GM19324 (cell line): Measurements from ENCODE around the gene DMBX1.

ENCODE experiments used
- ATAC-seq: cut with Tn5 transposase; IDR thresholded peaks from one replicate; pipeline ENCODE4 v1.9.1; 2021; ENCODE audit warnings: mild to moderate bottlenecking, moderate library complexity; ENCODE audit not compliant: unreplicated experiment, low FRiP score

Gene DMBX1

GRCh38 chr1:46489638-46490405 is at the start of gene DMBX1:
TSS of gene DMBX1 (plus strand) at chr1:46489836. CDS start at chr1:46507011, 17,175 bp downstream.
- ATAC-seq: no peak

GRCh38 chr1:46440478-46440877 is 49.2 kb upstream of the DMBX1 start:
- no peak for ATAC-seq

- no peak for ATAC-seq
Measured at GRCh38 chr1:46442317-46443161, 47.1 kb upstream of the DMBX1 start.

- no peak for ATAC-seq
Measured at GRCh38 chr1:46444466-46444865, 45.2 kb upstream of the DMBX1 start.

DNA sequence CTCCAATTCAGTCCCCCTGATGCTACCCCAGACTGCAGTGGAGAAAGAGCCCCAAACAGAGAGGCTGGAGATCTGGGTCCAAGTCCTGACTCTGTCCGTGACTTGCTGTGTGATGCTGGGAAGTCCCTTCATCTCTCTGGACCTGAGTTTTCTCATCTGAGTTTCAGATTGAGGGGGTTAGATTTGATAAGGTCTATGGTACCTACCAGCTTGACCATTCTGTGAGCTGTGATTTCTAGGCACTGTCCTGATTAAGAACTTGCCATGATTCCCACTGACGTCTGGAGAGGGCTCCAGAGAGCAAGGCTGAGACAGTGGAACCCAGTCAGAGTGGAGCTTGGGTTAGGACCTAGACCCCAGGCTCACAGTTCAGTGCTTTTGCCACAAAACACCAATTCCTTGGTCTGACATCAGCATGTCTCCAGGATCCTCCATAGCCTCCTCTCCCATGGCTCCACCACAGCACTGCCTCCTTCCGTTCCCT is 43.8 kb upstream of the DMBX1 start:
- ATAC-seq: no peak

- ATAC-seq: no peak
Measured at GRCh38 chr1:46446646-46447498, 42.8 kb upstream of the DMBX1 start.

DNA sequence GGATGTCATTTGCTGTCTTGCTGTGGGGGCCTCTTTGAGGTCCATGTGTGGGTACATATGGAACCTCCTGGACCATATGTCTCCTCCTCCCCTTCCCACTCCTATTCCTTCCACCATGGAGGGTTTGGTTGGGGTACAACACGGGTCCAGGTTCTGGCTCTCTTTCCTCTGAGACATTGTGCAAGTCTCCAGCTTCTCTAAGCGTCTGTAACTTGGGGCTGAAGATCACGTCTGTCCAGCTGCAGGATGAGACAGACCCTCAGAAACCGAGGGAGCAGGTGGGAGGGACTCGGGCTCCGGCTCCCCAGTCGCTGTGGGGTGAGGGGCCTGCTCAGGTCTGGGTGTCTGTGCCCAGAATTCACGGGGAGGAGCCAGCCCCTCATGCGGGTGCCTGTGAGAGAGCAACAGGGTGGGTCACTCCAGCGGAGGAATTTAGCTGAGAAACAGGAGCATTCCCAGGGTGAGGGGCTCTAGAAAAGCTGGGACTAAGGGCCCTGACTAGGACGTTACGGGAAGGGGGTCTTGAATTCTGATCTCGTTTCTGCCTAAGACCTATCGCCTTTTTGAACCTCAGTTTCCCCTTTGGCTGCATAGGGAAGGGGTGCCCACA is 42.0 kb upstream of the DMBX1 start:
- ATAC-seq: no peak

DNA sequence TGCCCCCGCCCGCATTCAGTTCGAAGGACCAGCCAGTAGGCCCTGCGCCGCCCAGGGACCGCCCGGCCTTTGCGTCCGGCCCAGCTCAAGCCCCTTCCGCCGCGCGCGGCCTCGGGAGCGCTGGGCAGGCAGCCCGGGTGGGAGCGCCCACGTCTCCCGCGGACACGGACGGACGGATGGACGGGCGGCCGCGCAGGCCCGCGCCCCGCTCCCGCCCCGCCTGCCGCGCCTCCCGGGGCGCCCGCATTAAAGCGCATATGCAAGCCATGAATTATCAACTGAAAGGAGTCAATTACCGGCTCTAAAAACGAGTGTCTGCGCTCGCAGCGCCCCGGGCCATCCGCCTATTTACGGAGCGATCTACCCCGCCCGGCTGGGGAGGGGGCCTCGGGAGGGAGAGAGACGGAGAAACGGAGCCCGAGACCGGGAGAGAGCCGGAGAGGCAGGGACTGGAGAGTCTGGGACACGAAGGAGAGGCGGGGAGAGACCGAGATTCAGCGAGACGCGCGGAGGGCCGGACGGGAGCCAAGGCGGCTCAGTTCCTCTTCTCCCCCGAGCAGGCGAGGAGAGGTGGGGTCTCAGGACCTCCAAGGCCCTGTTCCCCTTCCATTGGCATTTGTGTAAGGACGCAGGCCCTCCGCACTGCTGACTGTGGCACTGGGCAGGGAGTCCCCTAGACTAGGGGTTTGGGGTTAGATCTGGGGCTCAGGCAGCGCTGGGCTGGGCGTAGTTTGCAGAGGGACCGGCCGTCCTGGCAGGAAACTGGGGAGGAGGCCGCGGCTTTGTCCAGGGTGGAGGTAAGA is 41.3 kb upstream of the DMBX1 start:
- ATAC-seq: no peak

GRCh38 chr1:46449223-46450159 is 40.1 kb upstream of the DMBX1 start:
- ATAC-seq: no peak

DNA sequence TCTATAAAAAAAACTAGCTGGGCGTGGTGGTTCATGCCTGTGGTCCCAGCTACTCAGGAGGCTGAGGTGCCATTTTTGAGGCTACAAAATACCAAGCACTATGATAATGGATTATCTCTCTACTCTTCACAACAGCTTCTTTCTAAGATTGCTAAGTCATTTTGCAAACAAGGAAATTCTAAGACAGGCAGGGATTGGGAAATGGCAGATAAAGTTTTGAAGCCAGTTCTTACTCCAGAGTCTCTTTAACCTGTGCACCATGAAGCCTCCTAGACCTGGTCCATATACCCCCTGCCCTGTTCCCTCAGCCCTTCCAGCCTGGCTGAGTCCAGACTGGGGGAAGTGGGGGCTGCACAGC is 39.5 kb upstream of the DMBX1 start:
- no peak for ATAC-seq

DNA sequence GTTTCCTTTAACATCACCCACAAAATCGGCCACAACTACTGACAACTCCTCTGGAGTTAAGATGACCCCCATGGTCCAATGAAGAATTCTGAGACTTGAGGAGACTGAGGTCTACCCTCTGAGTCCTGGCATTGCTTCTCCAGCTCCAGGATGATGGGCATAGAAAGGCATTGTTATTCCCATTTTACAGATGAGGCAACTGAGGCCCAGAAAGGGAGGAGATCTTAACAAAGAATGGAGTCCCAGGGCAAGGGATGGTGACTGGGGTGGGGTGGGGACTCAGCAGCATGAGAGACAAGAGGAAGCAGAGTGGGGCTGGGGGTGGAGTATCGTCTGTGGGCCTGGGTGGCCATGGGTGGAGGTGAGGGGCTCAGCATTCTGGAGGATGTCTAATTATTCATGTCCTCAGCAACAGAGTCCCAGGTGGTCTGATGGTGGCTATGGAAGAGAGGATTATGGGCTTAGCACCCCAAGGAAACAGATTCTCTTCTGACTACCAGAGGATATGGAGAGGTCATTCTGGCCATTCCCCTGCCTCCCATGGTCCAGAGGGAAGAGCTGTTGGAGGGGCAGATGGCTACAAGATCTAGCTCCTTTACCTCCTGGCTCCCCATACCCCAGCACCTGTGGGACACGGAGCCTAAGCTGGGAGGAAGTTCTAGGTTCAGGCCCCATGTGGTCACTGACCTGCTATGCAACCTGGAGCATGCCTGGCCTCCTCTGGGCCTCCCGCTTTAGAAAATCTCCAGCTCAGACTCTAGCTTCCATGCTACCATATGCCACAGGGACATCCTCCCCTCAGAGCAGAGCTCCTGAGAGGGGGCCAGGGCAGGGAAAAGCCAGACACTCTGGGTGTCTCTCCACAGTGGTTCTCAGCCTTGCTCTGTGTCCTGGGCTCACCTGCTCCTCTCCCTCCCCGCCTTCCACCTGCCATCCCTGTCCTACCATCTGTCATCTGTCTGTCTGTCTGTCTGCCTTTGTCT is 37.4 kb upstream of the DMBX1 start:
- no peak for ATAC-seq

DNA sequence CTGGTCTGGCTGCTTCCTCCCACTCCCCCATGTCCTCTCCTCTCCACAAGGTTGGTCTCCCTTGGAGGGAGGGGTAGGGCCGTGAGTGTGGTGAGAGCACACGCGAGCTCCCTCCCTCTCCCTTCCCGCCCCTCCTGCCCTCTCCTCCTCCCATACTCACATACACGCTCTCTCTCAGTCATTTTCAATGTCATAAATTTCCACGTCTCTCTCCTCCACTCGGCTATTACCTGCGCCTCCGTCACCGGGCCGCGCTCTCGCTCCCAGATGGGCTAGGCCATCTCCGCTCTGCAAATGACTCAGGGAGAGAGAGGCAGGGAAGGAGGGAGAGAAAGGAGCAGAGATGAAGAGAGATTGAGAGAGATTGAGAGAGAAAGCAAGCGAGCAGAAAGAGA is 36.7 kb upstream of the DMBX1 start:
- ATAC-seq: no peak

DNA sequence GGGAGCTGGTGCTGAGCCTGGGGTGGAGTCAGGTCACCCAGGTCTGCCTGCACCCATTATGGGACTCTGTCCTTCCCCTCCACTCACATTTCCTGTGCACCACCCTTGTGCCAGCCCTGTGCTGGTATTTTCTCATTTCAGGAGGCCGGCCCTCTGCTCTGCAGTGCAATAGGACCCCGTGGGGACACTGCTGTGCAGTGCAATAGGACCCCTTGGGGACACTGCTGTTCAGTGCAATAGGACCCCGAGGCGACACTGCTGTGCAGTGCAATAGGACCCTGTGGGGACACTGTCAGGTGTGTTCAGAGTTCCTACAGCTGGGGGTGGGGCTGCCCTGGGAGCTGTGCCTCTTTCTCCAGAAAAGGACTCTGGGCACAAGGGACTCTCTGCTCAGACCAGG is 36.2 kb upstream of the DMBX1 start:
- no peak for ATAC-seq

DNA sequence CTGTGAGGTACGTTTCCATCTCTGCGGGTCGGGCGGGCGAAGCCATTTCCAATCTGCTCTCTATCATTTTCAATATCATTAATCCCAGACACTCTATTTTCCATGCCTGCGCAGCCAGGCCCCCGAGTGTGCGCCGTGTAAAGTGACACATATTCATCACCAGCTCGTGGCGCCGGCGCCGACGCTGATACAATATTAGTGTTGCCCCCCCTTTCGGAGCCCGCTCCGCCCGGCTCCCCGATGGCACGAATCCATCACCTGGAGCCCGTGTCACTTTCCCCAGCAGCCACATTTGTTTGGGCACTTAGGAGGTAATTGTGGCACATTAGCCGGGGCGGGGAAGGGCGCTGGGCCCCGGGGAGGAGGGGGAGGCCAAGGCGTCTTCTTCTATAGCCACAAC is 33.7 kb upstream of the DMBX1 start:
- ATAC-seq: no peak

- no peak for ATAC-seq
Measured at GRCh38 chr1:46456411-46456963, 33.1 kb upstream of the DMBX1 start.

GRCh38 chr1:46457178-46457577 is 32.5 kb upstream of the DMBX1 start:
- ATAC-seq: no peak

DNA sequence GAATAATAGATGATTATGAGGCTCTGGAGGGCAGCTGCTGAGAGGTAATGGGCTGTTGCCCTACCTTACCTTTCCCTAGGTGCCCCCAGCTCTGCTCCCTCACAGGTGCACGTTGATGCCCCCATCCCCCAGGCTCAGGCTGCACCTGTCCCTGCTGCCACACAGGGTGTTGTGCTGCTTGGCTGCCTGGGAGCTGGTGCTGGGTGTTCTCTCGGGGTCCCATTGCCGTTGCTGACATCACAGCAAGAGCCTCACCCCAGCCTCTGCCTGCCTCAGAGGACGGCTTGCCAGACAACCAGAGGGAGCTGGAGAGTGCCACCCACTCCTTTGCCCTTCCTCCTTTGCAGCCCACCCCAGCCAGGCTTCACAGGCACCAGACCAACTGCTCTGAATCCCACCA is 31.4 kb upstream of the DMBX1 start:
- no peak for ATAC-seq
